Stimulated activated CD8-positive, alpha-beta memory T cell treated with anti-CD3 and anti-CD28 coated beads, Interleukin-7, amount 100 ng/mL, for 24 hours (primary cell): ENCODE results near the gene ENKUR.

ENCODE experiments used
- DNase-seq: peaks from one replicate; pipeline ENCODE4 v3.0.0-alpha.2; 2020; ENCODE audit warnings: low read depth

The ENKUR gene

GRCh38 chr10:24947304-24948097 is 68.5 kb downstream of the ENKUR start:
- no peak for DNase-seq

GRCh38 chr10:24944512-24945255 is 71.3 kb downstream of the ENKUR start:
- DNase-seq, result no peak

- no peak for DNase-seq
Observed at GRCh38 chr10:24938525-24938924, 77.4 kb downstream of the ENKUR start.

- no peak for DNase-seq
Observed at GRCh38 chr10:24938076-24938475, 77.9 kb downstream of the ENKUR start.

GRCh38 chr10:24935504-24936292 is 80.3 kb downstream of the ENKUR start:
- no peak for DNase-seq
